Liver (tissue), 3 donors: ENCODE data around the gene APOE.
A peak's percentile ranks its signal among the peaks of the same experiment; 100 is the strongest.

Experiments used
- CTCF ChIP-seq: fragments of 150-350 bp; IDR thresholded peaks from 2 replicates; pipeline ENCODE4 v1.5.1; 2017; ENCODE audit warnings: improper control_type of control experiment, low read depth, low read length; ENCODE audit not compliant: missing input control
- RAD21 ChIP-seq, 2 donors: IDR thresholded peaks; 2 replicates each; pipeline ENCODE4 v1.6.1; 2016; ENCODE audit warnings: antibody characterized with exemption in 2 of 2, mild to moderate bottlenecking in 2 of 2
- donor health status: healthy.
- donor health status: healthy.

DNA sequence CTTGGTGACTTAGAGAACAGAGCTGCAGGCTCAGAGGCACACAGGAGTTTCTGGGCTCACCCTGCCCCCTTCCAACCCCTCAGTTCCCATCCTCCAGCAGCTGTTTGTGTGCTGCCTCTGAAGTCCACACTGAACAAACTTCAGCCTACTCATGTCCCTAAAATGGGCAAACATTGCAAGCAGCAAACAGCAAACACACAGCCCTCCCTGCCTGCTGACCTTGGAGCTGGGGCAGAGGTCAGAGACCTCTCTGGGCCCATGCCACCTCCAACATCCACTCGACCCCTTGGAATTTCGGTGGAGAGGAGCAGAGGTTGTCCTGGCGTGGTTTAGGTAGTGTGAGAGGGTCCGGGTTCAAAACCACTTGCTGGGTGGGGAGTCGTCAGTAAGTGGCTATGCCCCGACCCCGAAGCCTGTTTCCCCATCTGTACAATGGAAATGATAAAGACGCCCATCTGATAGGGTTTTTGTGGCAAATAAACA lies 18.7 kb downstream of the APOE start:
- TF ChIP-seq CTCF: no peak
- peak; percentile 60 to 76 for TF ChIP-seq RAD21 (IDR thresholded peaks at IDR 0.05)
